CD4-positive, alpha-beta T cell treated with Interleukin-21 for 1 hour (primary cell): Measurements from ENCODE around the gene GPR137B.
"Not testable (repeated sequence)": the region's sequence is repeated elsewhere in the genome, so short reads cannot be mapped to it uniquely, and the experiment has no call there.

Source experiments
- DNase-seq: peaks from one replicate; pipeline ENCODE4 v3.0.0-alpha.2; 2020

The GPR137B gene

GRCh38 chr1:236164273-236164672 lies 21.9 kb downstream of the GPR137B start:
- DNase-seq, result no peak

- DNase-seq, result no peak
Measured at GRCh38 chr1:236165238-236165981, 23.1 kb downstream of the GPR137B start.

- DNase-seq, result no peak
Measured at GRCh38 chr1:236166041-236166440, 23.7 kb downstream of the GPR137B start.

GRCh38 chr1:236167154-236167553 lies 24.8 kb downstream of the GPR137B start:
- DNase-seq, result no peak

- DNase-seq, result no peak
Measured at GRCh38 chr1:236167578-236167977, 25.2 kb downstream of the GPR137B start.

GRCh38 chr1:236168716-236169429 lies 26.5 kb downstream of the GPR137B start:
- no peak for DNase-seq

GRCh38 chr1:236172041-236172579 lies 29.8 kb downstream of the GPR137B start:
- DNase-seq, result no peak

GRCh38 chr1:236173174-236173767 lies 30.9 kb downstream of the GPR137B start:
- DNase-seq, result no peak

- no peak for DNase-seq
Measured at GRCh38 chr1:236175642-236176336, 33.5 kb downstream of the GPR137B start.

- DNase-seq, result no peak
Measured at GRCh38 chr1:236176337-236177336, 34.3 kb downstream of the GPR137B start.

- no peak for DNase-seq
Measured at GRCh38 chr1:236179634-236180033, 37.3 kb downstream of the GPR137B start.

- no peak for DNase-seq
Measured at GRCh38 chr1:236181059-236181458, 38.7 kb downstream of the GPR137B start.

- no peak for DNase-seq
Measured at GRCh38 chr1:236185687-236186086, 43.3 kb downstream of the GPR137B start.

- not testable (repeated sequence) for DNase-seq
Measured at GRCh38 chr1:236186471-236186870, 44.1 kb downstream of the GPR137B start.

GRCh38 chr1:236188084-236188483 lies 45.7 kb downstream of the GPR137B start:
- DNase-seq, result not testable (repeated sequence)

GRCh38 chr1:236193184-236193583 lies 50.8 kb downstream of the GPR137B start:
- DNase-seq, result no peak

- DNase-seq, result no peak
Measured at GRCh38 chr1:236200925-236201324, 58.6 kb downstream of the GPR137B start.

- no peak for DNase-seq
Measured at GRCh38 chr1:236201786-236202185, 59.4 kb downstream of the GPR137B start.

- DNase-seq, result no peak
Measured at GRCh38 chr1:236204039-236204438, 61.7 kb downstream of the GPR137B start.

GRCh38 chr1:236204656-236205055 lies 62.3 kb downstream of the GPR137B start:
- DNase-seq, result no peak

- DNase-seq, result no peak
Measured at GRCh38 chr1:236206548-236206947, 64.2 kb downstream of the GPR137B start.

GRCh38 chr1:236207121-236207520 lies 64.8 kb downstream of the GPR137B start:
- DNase-seq, result no peak
